ENCODE data around the gene ATP5PD. TPM values are rescaled to one million over a fixed set of nuclear protein-coding genes. Genes with fewer than 3 reads are reported as not detected.

ATP5PD gene
- polyA plus RNA-seq, 1 donor (not counting 4 experiments of a cell fraction or from before 2014, with no cell fraction given): 276 TPM

DNA sequence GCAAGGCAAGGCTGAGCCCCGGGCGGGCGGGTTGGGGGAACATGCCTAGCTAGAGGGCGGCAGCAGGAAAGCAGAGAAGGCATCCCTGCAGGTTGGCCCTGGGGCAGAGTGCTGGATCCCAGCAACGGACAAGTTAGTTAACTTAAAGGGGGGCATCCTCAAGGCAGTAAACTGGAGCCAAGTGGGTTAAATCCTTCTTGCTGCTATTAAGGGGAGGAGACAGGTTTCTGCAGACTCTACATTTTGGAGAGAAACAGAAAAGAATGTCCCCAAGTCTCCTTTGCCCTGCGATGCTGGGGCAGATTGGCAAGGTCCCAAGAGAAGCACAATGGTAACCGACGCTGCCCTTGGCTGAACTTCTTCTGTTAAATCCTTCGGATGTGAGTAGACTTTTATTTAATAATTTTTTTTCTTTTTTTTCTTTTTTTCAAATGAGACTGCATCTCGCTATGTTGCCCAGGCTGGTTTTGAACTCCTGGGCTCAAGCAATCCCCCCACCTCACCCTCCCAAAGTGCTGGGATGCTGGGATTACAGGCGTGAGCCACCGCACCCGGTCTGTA lies 14.0 kb downstream of the ATP5PD start:
- H3K4me3 ChIP-seq (ENCODE audit: control insufficient read depth in 2 of 3, extremely low read depth in 1 of 3, insufficient read depth in 2 of 3, low read depth in 1 of 3, low read length in 3 of 3): peak overlapping the region in 2 of 3 experiments; percentile 71 to 90
- no peaks in the 10 kb centered on the region for H4K20me1 ChIP-seq (ENCODE audit: control insufficient read depth, extremely low read depth, insufficient read depth, low read length)
- H3K9me3 ChIP-seq (ENCODE audit: control insufficient read depth, low read depth, low read length): no peaks in the 10 kb centered on the region
- dilution Hi-C loops (cut with MboI; ENCODE audit: extremely low pct_ligation_motif_present, low sequenced_read_pairs): no loop called here
- FAIRE-seq (no peak), DNase-seq (ENCODE audit: low read depth, low spot score) (no peak)
- H3K79me2 ChIP-seq (ENCODE audit: control insufficient read depth, insufficient read depth, low read length): no peaks in the 10 kb centered on the region
- no peaks in the 10 kb centered on the region for H3K27me3 ChIP-seq (ENCODE audit: control insufficient read depth, extremely low read depth, insufficient read depth, low read length)
- no peak overlapping the region for H2AFZ ChIP-seq (ENCODE audit: control insufficient read depth, low read length)
- no peak overlapping the region for H3K27ac ChIP-seq (ENCODE audit: control insufficient read depth, insufficient read depth, low read length)
- peak overlapping the region; percentile 89 for H3K4me2 ChIP-seq (ENCODE audit: control insufficient read depth, extremely low read depth, insufficient read depth, low read depth, low read length)
- H3K36me3 ChIP-seq (ENCODE audit: control insufficient read depth in 2 of 2, extremely low read depth in 1 of 2, insufficient read depth in 2 of 2, low read length in 2 of 2): no peaks in the 10 kb centered on the region
- no peak for TF ChIP-seq CTCF (optimal IDR thresholded peaks at IDR 0.05 in 1 of 3, IDR thresholded peaks at IDR 0.05 in 1 of 3, conservative IDR thresholded peaks at IDR 0.05 in 1 of 3; ENCODE audit: extremely low read depth in 1 of 3, insufficient read depth in 2 of 3, low read length in 3 of 3)
- no peak for TF ChIP-seq EZH2 (IDR thresholded peaks at IDR 0.05; ENCODE audit: low read length)
- H3K9me1 ChIP-seq (ENCODE audit: control insufficient read depth, extremely low read depth, insufficient read depth, low read length): no peaks in the 10 kb centered on the region
- no peak overlapping the region for H3K9ac ChIP-seq (ENCODE audit: control insufficient read depth, extremely low read depth, insufficient read depth, low read length)
- H3K4me1 ChIP-seq (ENCODE audit: control insufficient read depth, extremely low read depth, insufficient read depth, low read length): peaks cover 34% of the 10 kb centered on the region

DNA sequence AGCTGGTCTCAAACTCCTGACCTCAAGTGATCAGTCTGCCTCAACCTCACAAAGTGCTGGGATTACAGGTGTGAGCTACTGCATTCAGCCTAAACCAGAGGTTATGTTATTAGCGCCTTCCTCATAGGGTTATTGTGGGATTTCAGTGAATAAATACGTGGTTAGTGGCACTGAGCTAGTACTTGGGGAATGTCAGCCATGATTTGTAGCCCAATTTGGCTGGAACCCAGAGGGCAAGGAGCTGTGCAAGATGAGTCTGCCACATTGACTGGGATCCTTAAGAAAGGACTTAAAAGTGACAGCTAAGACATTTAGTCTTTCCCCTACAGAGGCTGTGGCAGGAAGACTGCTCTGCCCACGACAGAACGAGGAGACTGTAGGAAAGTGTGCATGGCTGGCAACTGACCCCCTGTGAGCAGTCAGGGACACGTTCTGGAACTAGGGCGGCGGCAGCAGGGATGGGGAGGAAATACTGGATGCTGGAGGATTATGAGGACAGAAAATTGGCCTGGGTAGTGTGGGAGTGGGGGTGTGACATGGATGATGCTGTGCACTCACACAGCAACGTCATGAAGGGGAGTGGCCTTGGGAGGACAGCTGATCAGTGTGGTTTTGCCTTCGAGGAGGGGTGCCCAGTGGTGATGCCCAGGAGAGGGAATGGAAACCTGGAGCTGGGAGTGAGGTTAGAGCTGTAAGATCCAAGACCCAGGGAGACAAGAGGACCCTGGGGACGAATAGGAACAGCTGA lies 14.6 kb downstream of the ATP5PD start:
- Histone ChIP-seq H3K9me1 (ENCODE audit: control insufficient read depth, extremely low read depth, insufficient read depth, low read length) (no peaks in the 10 kb centered on the region), H3K9me3 (ENCODE audit: control insufficient read depth, low read depth, low read length) (no peaks in the 10 kb centered on the region), H3K4me1 (ENCODE audit: control insufficient read depth, extremely low read depth, insufficient read depth, low read length) (peaks cover 34% of the 10 kb centered on the region), H3K36me3 (ENCODE audit: control insufficient read depth in 2 of 2, extremely low read depth in 1 of 2, insufficient read depth in 2 of 2, low read length in 2 of 2) (no peaks in the 10 kb centered on the region), H3K27me3 (ENCODE audit: control insufficient read depth, extremely low read depth, insufficient read depth, low read length) (no peaks in the 10 kb centered on the region), H3K4me2 (ENCODE audit: control insufficient read depth, extremely low read depth, insufficient read depth, low read depth, low read length) (peak overlapping the region; percentile 89), H2AFZ (ENCODE audit: control insufficient read depth, low read length) (peak overlapping the region; percentile 71), H4K20me1 (ENCODE audit: control insufficient read depth, extremely low read depth, insufficient read depth, low read length) (no peaks in the 10 kb centered on the region), H3K4me3 (ENCODE audit: control insufficient read depth in 2 of 3, extremely low read depth in 1 of 3, insufficient read depth in 2 of 3, low read depth in 1 of 3, low read length in 3 of 3) (peak overlapping the region in 1 of 3 experiments; percentile 47), H3K9ac (ENCODE audit: control insufficient read depth, extremely low read depth, insufficient read depth, low read length) (peak overlapping the region; percentile 30), H3K27ac (ENCODE audit: control insufficient read depth, insufficient read depth, low read length) (no peak overlapping the region), H3K79me2 (ENCODE audit: control insufficient read depth, insufficient read depth, low read length) (no peaks in the 10 kb centered on the region)
- no peak for DNase-seq (ENCODE audit: low read depth, low spot score)
- peak; percentile 46 for FAIRE-seq
- dilution Hi-C loops (cut with MboI; ENCODE audit: extremely low pct_ligation_motif_present, low sequenced_read_pairs): no loop called here
- TF ChIP-seq CTCF (optimal IDR thresholded peaks at IDR 0.05 in 1 of 3, IDR thresholded peaks at IDR 0.05 in 1 of 3, conservative IDR thresholded peaks at IDR 0.05 in 1 of 3; ENCODE audit: extremely low read depth in 1 of 3, insufficient read depth in 2 of 3, low read length in 3 of 3) (no peak), EZH2 (IDR thresholded peaks at IDR 0.05; ENCODE audit: low read length) (no peak)

All from keratinocyte (primary cell).